GM23338 (cell line): ENCODE results near the gene STAT4. TPM values are rescaled to one million over a fixed set of nuclear protein-coding genes. Genes with fewer than 3 reads are reported as not detected.

Source experiments
- ATAC-seq: fragments of 200-7000 bp; cut with Tn5 transposase; 3 replicates; pipeline ENCODE4 v1.9.1; 2020
- DNase-seq: peaks from one replicate; pipeline ENCODE4 v3.0.0-alpha.2; 2015; ENCODE audit warnings: low spot score
- H2AFZ ChIP-seq: fragments of 200-600 bp; sonication (generic); 2 replicates; pipeline ENCODE4 v1.8.0; 2016; ENCODE audit warnings: antibody characterized with exemption, mild to moderate bottlenecking, moderate library complexity
- H3F3A ChIP-seq: fragments of 200-600 bp; sonication (generic); replicated peaks from 2 replicates; pipeline ENCODE4 v1.8.0; 2017; ENCODE audit warnings: antibody characterized with exemption, mixed run types, low read depth
- H3K27ac ChIP-seq: fragments of 200-600 bp; sonication (generic); 2 replicates; pipeline ENCODE4 v1.6.1; 2016; ENCODE audit warnings: low read depth
- H3K27me3 ChIP-seq: fragments of 200-600 bp; sonication (generic); 2 replicates; pipeline ENCODE4 v1.8.0; 2016; ENCODE audit warnings: mild to moderate bottlenecking, mixed run types, moderate library complexity; ENCODE audit not compliant: insufficient read depth
- H3K36me3 ChIP-seq: fragments of 200-600 bp; sonication (generic); 2 replicates; pipeline ENCODE4 v1.8.0; 2016; ENCODE audit warnings: mild to moderate bottlenecking; ENCODE audit not compliant: insufficient read depth
- H3K4me1 ChIP-seq: fragments of 200-600 bp; sonication (generic); 2 replicates; pipeline ENCODE4 v1.8.0; 2016; ENCODE audit warnings: mild to moderate bottlenecking, moderate library complexity; ENCODE audit not compliant: insufficient read depth
- H3K4me2 ChIP-seq: fragments of 200-600 bp; sonication (generic); 2 replicates; pipeline ENCODE4 v1.7.1; 2017; ENCODE audit warnings: mixed run types
- H3K4me3 ChIP-seq: fragments of 200-600 bp; sonication (generic); 2 replicates; pipeline ENCODE4 v1.6.1; 2016; ENCODE audit warnings: mixed run types
- H3K79me2 ChIP-seq: fragments of 200-600 bp; sonication (generic); replicated peaks from 2 replicates; pipeline ENCODE4 v1.8.0; 2017; ENCODE audit warnings: mild to moderate bottlenecking; ENCODE audit not compliant: insufficient read depth
- H3K9me2 ChIP-seq: fragments of 200-600 bp; sonication (generic); 2 replicates; pipeline ENCODE4 v1.8.0; 2017; ENCODE audit not compliant: insufficient read depth
- H4K20me1 ChIP-seq: fragments of 200-600 bp; sonication (generic); replicated peaks from 2 replicates; pipeline ENCODE4 v1.8.0; 2017; ENCODE audit warnings: mild to moderate bottlenecking; ENCODE audit not compliant: insufficient read depth
- H3K27ac Mint-ChIP-seq: 2 replicates; pipeline ENCODE4 v1.8.0; 2020; ENCODE audit warnings: inconsistent platforms, mild to moderate bottlenecking, moderate library complexity, mixed read lengths
- H3K27me3 Mint-ChIP-seq: 3 replicates; pipeline ENCODE4 v1.8.0; 2022; ENCODE audit warnings: low read depth, mild to moderate bottlenecking, moderate library complexity, mixed read lengths, inconsistent platforms; ENCODE audit not compliant: insufficient read depth, poor library complexity
- H3K36me3 Mint-ChIP-seq: 3 replicates; pipeline ENCODE4 v1.8.0; 2021; ENCODE audit warnings: low read depth, mild to moderate bottlenecking, inconsistent platforms, moderate library complexity, mixed read lengths
- H3K4me1 Mint-ChIP-seq: 3 replicates; pipeline ENCODE4 v1.8.0; 2020; ENCODE audit warnings: mild to moderate bottlenecking, inconsistent platforms, mixed read lengths
- H3K4me3 Mint-ChIP-seq: 3 replicates; pipeline ENCODE4 v1.8.0; 2021; ENCODE audit warnings: moderate library complexity, mild to moderate bottlenecking, inconsistent platforms, mixed read lengths
- H3K9me3 Mint-ChIP-seq: 3 replicates; pipeline ENCODE4 v1.8.0; 2020; ENCODE audit warnings: moderate library complexity, mild to moderate bottlenecking, inconsistent platforms, mixed read lengths
- CREB1 ChIP-seq: fragments of 250-450 bp; sonication (Bioruptor Pico); IDR thresholded peaks from 2 replicates; pipeline ENCODE4 v1.5.0; 2020; ENCODE audit warnings: low read depth, mild to moderate bottlenecking, moderate library complexity
- CTCF ChIP-seq, 2 experiments: fragments of 200-600 bp in 1 of 2; sonication (generic) in 1 of 2; conservative IDR thresholded peaks; 2 replicates each; pipeline versions ENCODE4 v1.5.1 to v1.6.1; 2016 to 2017; ENCODE audit warnings: antibody characterized with exemption in 2 of 2, low read depth in 2 of 2, mild to moderate bottlenecking in 2 of 2, moderate library complexity in 1 of 2
- ETS1 ChIP-seq: IDR thresholded peaks from 2 replicates; pipeline ENCODE4 v1.6.1; 2016; ENCODE audit warnings: antibody characterized with exemption
- EZH2 ChIP-seq: fragments of 200-600 bp; sonication (generic); IDR thresholded peaks from one replicate; pipeline ENCODE4 v1.8.0; 2017; ENCODE audit warnings: antibody characterized with exemption, mild to moderate bottlenecking, low read depth; ENCODE audit not compliant: unreplicated experiment
- EZH2phosphoT487 ChIP-seq: fragments of 200-600 bp; sonication (generic); IDR thresholded peaks from one replicate; pipeline ENCODE4 v1.8.1; 2018; ENCODE audit warnings: antibody characterized with exemption; ENCODE audit not compliant: unreplicated experiment
- JUNB ChIP-seq: IDR thresholded peaks from one replicate; pipeline ENCODE4 v1.6.1; 2016; ENCODE audit warnings: antibody characterized with exemption; ENCODE audit not compliant: unreplicated experiment
- NANOG ChIP-seq: IDR thresholded peaks from 2 replicates; pipeline ENCODE4 v1.6.1; 2016; ENCODE audit warnings: antibody characterized with exemption, borderline replicate concordance
- POLR2AphosphoS5 ChIP-seq: IDR thresholded peaks from 2 replicates; pipeline ENCODE4 v1.6.1; 2016; ENCODE audit warnings: antibody characterized with exemption, low read depth
- REST ChIP-seq: IDR thresholded peaks from one replicate; pipeline ENCODE4 v1.6.1; 2018; ENCODE audit warnings: antibody characterized with exemption; ENCODE audit not compliant: unreplicated experiment
- STAT1 ChIP-seq: IDR thresholded peaks from one replicate; pipeline ENCODE4 v1.6.1; 2016; ENCODE audit warnings: antibody characterized with exemption; ENCODE audit not compliant: unreplicated experiment
- ZNF114 ChIP-seq: fragments of 250-450 bp; sonication (Bioruptor Pico); IDR thresholded peaks from 2 replicates; pipeline ENCODE4 v1.5.0; 2020; ENCODE audit warnings: mild to moderate bottlenecking, moderate library complexity
- ZNF331 ChIP-seq: fragments of 250-450 bp; sonication (Bioruptor Pico); IDR thresholded peaks from 2 replicates; pipeline ENCODE4 v1.5.0; 2020; ENCODE audit warnings: low read depth, mild to moderate bottlenecking, moderate library complexity
- ZNF462 ChIP-seq: fragments of 250-450 bp; sonication (Bioruptor Pico); IDR thresholded peaks from 2 replicates; pipeline ENCODE4 v1.5.0; 2020; ENCODE audit warnings: mild to moderate bottlenecking, moderate library complexity
- polyA plus RNA-seq: library from polyadenylated mRNA; unstranded; fragments of >200 nt; fragmentation: Nextera tagmentation; extraction: Ambion mirVana; gene quantifications from 2 replicates; pipeline ENCODE4 v1.2.1, GENCODE V29; 2016
- total RNA-seq: library from RNA; depleted of rRNA; stranded (reverse); fragments of >200 nt; shearing (Covaris generic); gene quantifications from 2 replicates; pipeline ENCODE4 v1.2.3, GENCODE V29; 2014

Gene STAT4
- total and polyA plus RNA-seq, 2 experiments from 2014 or later = 0.52 to 0.86 TPM

GRCh38 chr2:191008286-191008685, 142.5 kb downstream of the STAT4 start:
- no peaks in the 10 kb centered on the region; the same call in none of the 2 replicates for H4K20me1 ChIP-seq
- ATAC-seq = no peak
- Mint-ChIP-seq H3K27ac (no peak overlapping the region), H3K36me3 (peaks cover 43% of the 10 kb centered on the region), H3K4me1 (no peaks in the 10 kb centered on the region), H3K4me3 (no peak overlapping the region), H3K27me3 (no peaks in the 10 kb centered on the region), H3K9me3 (no peaks in the 10 kb centered on the region; the same call in 2 of the 3 replicates)
- H3K4me3 ChIP-seq = no peak overlapping the region
- H3F3A ChIP-seq = no peaks in the 10 kb centered on the region; the same call in 1 of the 2 replicates
- no peaks in the 10 kb centered on the region for H3K27me3 ChIP-seq
- DNase-seq = no peak
- peaks cover 43% of the 10 kb centered on the region for H3K36me3 ChIP-seq
- H3K9me2 ChIP-seq = no peaks in the 10 kb centered on the region
- H3K27ac ChIP-seq = no peak overlapping the region
- TF ChIP-seq NANOG (no peak), ZNF331 (CRISPR knock-in tag) (no peak), ZNF114 (CRISPR knock-in tag) (no peak), CREB1 (no peak), EZH2 (no peak), ZNF462 (CRISPR knock-in tag) (no peak), CTCF (conservative IDR thresholded peaks at IDR 0.05; ENCODE audit: low read depth in 2 of 2) (no peak), POLR2AphosphoS5 (no peak), REST (no peak), JUNB (no peak), EZH2phosphoT487 (no peak), STAT1 (no peak), ETS1 (no peak)
- no peak overlapping the region for H3K4me2 ChIP-seq
- H3K79me2 ChIP-seq = peaks cover 19% of the 10 kb centered on the region
- peaks cover 9% of the 10 kb centered on the region for H3K4me1 ChIP-seq
- no peak overlapping the region for H2AFZ ChIP-seq
